ENCODE measurements around the gene RAB30.

GRCh38 chr11:83119216-83119615 is 47.5 kb upstream of the RAB30 start:
- TF ChIP-seq CTCF (IDR thresholded peaks at IDR 0.05; ENCODE audit: low read depth, low read length) (no peak), EZH2phosphoT487 (IDR thresholded peaks at IDR 0.05; ENCODE audit: low read depth) (no peak)
